ENCODE data around the gene ANKRD40. TPM values are rescaled to one million over a fixed set of nuclear protein-coding genes. Genes with fewer than 3 reads are reported as not detected.

The ANKRD40 gene
- total RNA-seq, result 31.0 and 38.3 TPM in 2 replicates

GRCh38 chr17:50707289-50708049, at the start of gene ANKRD40:
Gene ANKRD40 (minus strand): TSS chr17:50707914. CDS start chr17:50707654, 260 bp downstream.

GRCh38 chr17:50719144-50719923, 11.6 kb upstream of the ANKRD40 start, which contains the start of gene LUC7L3:
Gene LUC7L3 (plus strand): TSS chr17:50719603. CDS start chr17:50719733, 130 bp downstream.

Other genes starting within 250 kb of the ANKRD40 start
- not detected in 2 replicates for gene CHAD, start 239.0 kb downstream of the ANKRD40 start, total RNA-seq
- 29.4 and 31.2 TPM in 2 replicates for gene RSAD1, start 229.1 kb downstream of the ANKRD40 start, total RNA-seq
- 1.7 and 2.0 TPM in 2 replicates for gene MYCBPAP, start 199.5 kb downstream of the ANKRD40 start, total RNA-seq
- under 0.01 TPM in 1 of 2 replicates, not detected in the other for gene EPN3, start 175.2 kb downstream of the ANKRD40 start, total RNA-seq
- 65.1 and 85.6 TPM in 2 replicates for gene SPATA20, start 160.7 kb downstream of the ANKRD40 start, total RNA-seq
- gene CACNA1G, start 147.2 kb downstream of the ANKRD40 start, total RNA-seq, result 0.11 and 0.12 TPM in 2 replicates
- 2.2 and 8.7 TPM in 2 replicates for gene ABCC3, start 73.0 kb downstream of the ANKRD40 start, total RNA-seq
- gene LUC7L3, start 11.7 kb upstream of the ANKRD40 start, total RNA-seq, result 30.9 and 34.9 TPM in 2 replicates
- not detected in 2 replicates for gene ANKRD40CL, start 59.6 kb upstream of the ANKRD40 start, total RNA-seq
- under 0.01 and 0.12 TPM in 2 replicates for gene WFIKKN2, start 127.7 kb upstream of the ANKRD40 start, total RNA-seq
- 11.5 and 11.7 TPM in 2 replicates for gene TOB1, start 158.4 kb upstream of the ANKRD40 start, total RNA-seq